HG03064 (cell line): ENCODE results near the gene EFEMP1.

Experiments
- ATAC-seq: cut with Tn5 transposase; IDR thresholded peaks from one replicate; pipeline ENCODE4 v1.9.1; 2021; ENCODE audit warnings: low read depth; ENCODE audit not compliant: unreplicated experiment

Gene EFEMP1

GRCh38 chr2:55871637-55872036 is 51.9 kb downstream of the EFEMP1 start:
- ATAC-seq = no peak

GRCh38 chr2:55869637-55870325 is 53.8 kb downstream of the EFEMP1 start:
- no peak for ATAC-seq

- ATAC-seq = no peak
These were observed 58.3 kb downstream of the EFEMP1 start for GRCh38 chr2:55865096-55865835.

GRCh38 chr2:55864351-55865084 is 59.1 kb downstream of the EFEMP1 start:
- ATAC-seq = no peak

GRCh38 chr2:55862673-55863390 is 60.8 kb downstream of the EFEMP1 start:
- ATAC-seq = no peak

GRCh38 chr2:55862246-55862645 is 61.3 kb downstream of the EFEMP1 start:
- no peak for ATAC-seq

- ATAC-seq = no peak
These were observed 61.8 kb downstream of the EFEMP1 start for GRCh38 chr2:55861733-55862132.

GRCh38 chr2:55860832-55861231 is 62.8 kb downstream of the EFEMP1 start:
- no peak for ATAC-seq

- no peak for ATAC-seq
These were observed 63.7 kb downstream of the EFEMP1 start for GRCh38 chr2:55859875-55860274.

GRCh38 chr2:55857766-55858165 is 65.8 kb downstream of the EFEMP1 start:
- no peak for ATAC-seq

- no peak for ATAC-seq
These were observed 66.6 kb downstream of the EFEMP1 start for GRCh38 chr2:55856936-55857335.

GRCh38 chr2:55848096-55848495 is 75.5 kb downstream of the EFEMP1 start:
- ATAC-seq = no peak

- no peak for ATAC-seq
These were observed 77.2 kb downstream of the EFEMP1 start for GRCh38 chr2:55846426-55846825.

- ATAC-seq = no peak
These were observed 78.6 kb downstream of the EFEMP1 start for GRCh38 chr2:55844986-55845385.

- ATAC-seq = no peak
These were observed 79.6 kb downstream of the EFEMP1 start for GRCh38 chr2:55843994-55844345.

GRCh38 chr2:55843096-55843993 is 80.2 kb downstream of the EFEMP1 start:
- no peak for ATAC-seq

GRCh38 chr2:55842046-55842445 is 81.5 kb downstream of the EFEMP1 start:
- no peak for ATAC-seq

GRCh38 chr2:55840460-55840859 is 83.1 kb downstream of the EFEMP1 start:
- no peak for ATAC-seq

GRCh38 chr2:55839182-55839819 is 84.3 kb downstream of the EFEMP1 start:
- no peak for ATAC-seq
